ENCODE results near the gene PNPO.

GRCh38 chr17:47929218-47930000 lies 12.0 kb upstream of the PNPO start:
- TF ChIP-seq, protein P1, sequence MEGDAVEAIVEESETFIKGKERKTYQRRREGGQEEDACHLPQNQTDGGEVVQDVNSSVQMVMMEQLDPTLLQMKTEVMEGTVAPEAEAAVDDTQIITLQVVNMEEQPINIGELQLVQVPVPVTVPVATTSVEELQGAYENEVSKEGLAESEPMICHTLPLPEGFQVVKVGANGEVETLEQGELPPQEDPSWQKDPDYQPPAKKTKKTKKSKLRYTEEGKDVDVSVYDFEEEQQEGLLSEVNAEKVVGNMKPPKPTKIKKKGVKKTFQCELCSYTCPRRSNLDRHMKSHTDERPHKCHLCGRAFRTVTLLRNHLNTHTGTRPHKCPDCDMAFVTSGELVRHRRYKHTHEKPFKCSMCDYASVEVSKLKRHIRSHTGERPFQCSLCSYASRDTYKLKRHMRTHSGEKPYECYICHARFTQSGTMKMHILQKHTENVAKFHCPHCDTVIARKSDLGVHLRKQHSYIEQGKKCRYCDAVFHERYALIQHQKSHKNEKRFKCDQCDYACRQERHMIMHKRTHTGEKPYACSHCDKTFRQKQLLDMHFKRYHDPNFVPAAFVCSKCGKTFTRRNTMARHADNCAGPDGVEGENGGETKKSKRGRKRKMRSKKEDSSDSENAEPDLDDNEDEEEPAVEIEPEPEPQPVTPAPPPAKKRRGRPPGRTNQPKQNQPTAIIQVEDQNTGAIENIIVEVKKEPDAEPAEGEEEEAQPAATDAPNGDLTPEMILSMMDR (IDR thresholded peaks at IDR 0.05; ENCODE audit: poor library complexity): no peak
- no peak for TF ChIP-seq EZH2phosphoT487 (IDR thresholded peaks at IDR 0.05; ENCODE audit: low read depth, severe bottlenecking, unreplicated experiment)

Data from hepatocyte (in vitro differentiated cells).